NCI-H2029 (cell line): ENCODE data around the gene MIPOL1.
"Not testable (repeated sequence)": the region's sequence is repeated elsewhere in the genome, so short reads cannot be mapped to it uniquely, and the experiment has no call there.

Experiments used
- DNase-seq: peaks from one replicate; lab custom pipeline; 2025; lab: John Stamatoyannopoulos, UW

The MIPOL1 gene

GRCh38 chr14:37401093-37401492, 203.4 kb downstream of the MIPOL1 start:
- no peak for DNase-seq

GRCh38 chr14:37403626-37404025, 205.9 kb downstream of the MIPOL1 start:
- DNase-seq = no peak

- no peak for DNase-seq
Observed at GRCh38 chr14:37406095-37406494, 208.4 kb downstream of the MIPOL1 start.

GRCh38 chr14:37411079-37411735, 213.5 kb downstream of the MIPOL1 start:
- peak; percentile 94 for DNase-seq

- DNase-seq = no peak
Observed at GRCh38 chr14:37413050-37413449, 215.3 kb downstream of the MIPOL1 start.

GRCh38 chr14:37413504-37414003, 215.8 kb downstream of the MIPOL1 start:
- DNase-seq = no peak

- no peak for DNase-seq
Observed at GRCh38 chr14:37416264-37416663, 218.5 kb downstream of the MIPOL1 start.

- DNase-seq = no peak
Observed at GRCh38 chr14:37417151-37417550, 219.4 kb downstream of the MIPOL1 start.

GRCh38 chr14:37417833-37418232, 220.1 kb downstream of the MIPOL1 start:
- no peak for DNase-seq

GRCh38 chr14:37420622-37421021, 222.9 kb downstream of the MIPOL1 start:
- DNase-seq = no peak

- no peak for DNase-seq
Observed at GRCh38 chr14:37422319-37422718, 224.6 kb downstream of the MIPOL1 start.

GRCh38 chr14:37422748-37423147, 225.0 kb downstream of the MIPOL1 start:
- no peak for DNase-seq

- no peak for DNase-seq
Observed at GRCh38 chr14:37428954-37429353, 231.2 kb downstream of the MIPOL1 start.

GRCh38 chr14:37429618-37430017, 231.9 kb downstream of the MIPOL1 start:
- no peak for DNase-seq

GRCh38 chr14:37434867-37435266, 237.1 kb downstream of the MIPOL1 start:
- no peak for DNase-seq

GRCh38 chr14:37436519-37436918, 238.8 kb downstream of the MIPOL1 start:
- DNase-seq = peak; percentile 62

GRCh38 chr14:37437490-37437889, 239.8 kb downstream of the MIPOL1 start:
- DNase-seq = no peak

- no peak for DNase-seq
Observed at GRCh38 chr14:37438444-37438843, 240.7 kb downstream of the MIPOL1 start.

- DNase-seq = no peak
Observed at GRCh38 chr14:37443461-37443860, 245.7 kb downstream of the MIPOL1 start.

- DNase-seq = no peak
Observed at GRCh38 chr14:37447883-37448391, 250.2 kb downstream of the MIPOL1 start.

GRCh38 chr14:37452323-37452722, 254.6 kb downstream of the MIPOL1 start:
- DNase-seq = no peak

- no peak for DNase-seq
Observed at GRCh38 chr14:37453985-37454384, 256.2 kb downstream of the MIPOL1 start.

- no peak for DNase-seq
Observed at GRCh38 chr14:37457334-37457733, 259.6 kb downstream of the MIPOL1 start.

- DNase-seq = not testable (repeated sequence)
Observed at GRCh38 chr14:37462426-37462825, 264.7 kb downstream of the MIPOL1 start.
